ENCODE results near the gene GRM7. TPM values are rescaled to one million over a fixed set of nuclear protein-coding genes. Genes with fewer than 3 reads are reported as not detected.

GRM7 gene
- total RNA-seq, 1 donor from 2014 or later = 1.5 TPM

DNA sequence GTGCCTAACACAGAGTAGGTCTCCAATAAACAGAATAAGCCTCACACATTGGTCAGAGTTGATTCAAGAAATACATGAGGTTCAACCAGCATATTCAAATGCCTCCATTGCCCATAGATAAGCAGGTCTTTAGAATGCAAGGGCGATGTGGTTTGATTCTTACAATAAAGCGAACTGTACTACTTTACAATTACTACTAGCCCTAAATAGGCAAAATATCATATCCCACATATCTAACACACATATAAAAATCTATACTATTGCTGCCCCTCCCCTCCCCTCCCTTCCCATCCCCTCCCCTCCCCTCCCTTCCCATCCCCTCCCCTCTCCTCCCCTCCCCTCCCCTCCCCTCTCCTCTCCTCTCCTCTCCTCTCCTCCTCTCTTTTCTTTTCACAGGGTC lies 6.7 kb upstream of the GRM7 start:
- Mint-ChIP-seq H3K4me1 (no peaks in the 10 kb centered on the region), H3K27ac (ENCODE audit: unreplicated experiment) (no peak overlapping the region), H3K9me3 (no peaks in the 10 kb centered on the region), H3K27me3 (ENCODE audit: low read depth) (peaks cover 50% of the 10 kb centered on the region), H3K36me3 (ENCODE audit: low read depth) (no peaks in the 10 kb centered on the region), H3K4me3 (no peak overlapping the region)
- no peak for DNase-seq (ENCODE audit: low read depth, low spot score)
- TF ChIP-seq CTCF (conservative IDR thresholded peaks at IDR 0.05) = no peak

- Mint-ChIP-seq H3K27ac (ENCODE audit: unreplicated experiment) (no peak overlapping the region), H3K4me3 (no peak overlapping the region), H3K4me1 (peaks cover 6% of the 10 kb centered on the region), H3K27me3 (ENCODE audit: low read depth) (peaks cover 77% of the 10 kb centered on the region), H3K9me3 (no peaks in the 10 kb centered on the region), H3K36me3 (ENCODE audit: low read depth) (no peaks in the 10 kb centered on the region)
- no peak for DNase-seq (ENCODE audit: low read depth, low spot score)
- no peak for TF ChIP-seq CTCF (conservative IDR thresholded peaks at IDR 0.05)
Measured at GRCh38 chr3:6857510-6857909, 3.4 kb upstream of the GRM7 start.

GRCh38 chr3:6860149-6860953 lies 564 bp upstream of the GRM7 start:
- Mint-ChIP-seq H3K4me1 (peaks cover 13% of the 10 kb centered on the region), H3K27me3 (ENCODE audit: low read depth) (peaks cover 93% of the 10 kb centered on the region), H3K4me3 (peak overlapping the region; percentile 60), H3K9me3 (no peaks in the 10 kb centered on the region), H3K36me3 (ENCODE audit: low read depth) (no peaks in the 10 kb centered on the region), H3K27ac (ENCODE audit: unreplicated experiment) (no peak overlapping the region)
- TF ChIP-seq CTCF (conservative IDR thresholded peaks at IDR 0.05) = no peak
- no peak for DNase-seq (ENCODE audit: low read depth, low spot score)

- peaks cover 94% of the 10 kb centered on the region for H3K27me3 Mint-ChIP-seq (ENCODE audit: low read depth)
- no peak for TF ChIP-seq CTCF (conservative IDR thresholded peaks at IDR 0.05)
Measured at GRCh38 chr3:6861625-6862000, 698 bp downstream of the GRM7 start.

DNA sequence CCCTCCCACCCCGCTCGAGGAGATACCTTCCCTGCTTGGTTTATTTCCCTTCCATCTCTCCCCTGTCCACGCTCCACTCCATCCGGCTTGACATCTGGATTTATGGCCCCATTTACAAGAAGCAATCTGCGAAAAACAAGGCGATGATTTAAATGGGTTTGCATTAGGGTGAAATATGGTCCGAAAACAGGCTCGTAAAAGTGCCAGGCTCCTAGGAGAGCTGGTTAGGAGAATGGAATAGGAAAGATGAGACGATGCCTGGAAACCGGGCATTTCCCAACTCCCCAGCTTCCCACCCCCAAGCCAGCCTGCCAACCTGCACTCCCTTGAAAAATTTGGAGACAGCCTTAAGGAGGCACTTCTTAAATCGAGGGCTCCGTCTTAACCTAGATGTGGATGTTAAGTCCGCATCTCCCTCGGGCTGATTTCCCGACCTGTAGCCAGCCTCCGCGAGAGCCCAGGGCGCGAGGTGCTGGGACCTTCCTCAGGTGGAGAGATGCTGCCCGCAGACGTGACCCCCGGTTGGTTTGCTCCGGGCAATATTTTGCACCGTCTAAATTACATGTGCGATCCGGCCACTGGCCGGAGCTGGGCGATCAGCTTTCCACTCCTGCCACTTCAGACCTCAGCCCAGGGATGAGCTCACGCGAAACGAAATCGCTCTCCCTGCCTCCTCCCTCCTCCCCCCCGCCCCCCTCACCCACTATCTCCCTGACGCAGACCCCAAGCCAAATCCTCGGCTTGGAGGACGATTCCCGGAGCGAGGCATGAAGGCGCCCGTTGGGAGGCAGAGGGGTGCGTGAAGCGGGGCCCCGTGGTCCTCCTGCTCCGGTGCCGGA lies 1.3 kb downstream of the GRM7 start:
- no peak for TF ChIP-seq CTCF (conservative IDR thresholded peaks at IDR 0.05)
- H3K9me3 Mint-ChIP-seq = no peaks in the 10 kb centered on the region
- H3K27ac Mint-ChIP-seq (ENCODE audit: unreplicated experiment) = no peak overlapping the region
- H3K27me3 Mint-ChIP-seq (ENCODE audit: low read depth) = peaks cover 94% of the 10 kb centered on the region
- no peak for DNase-seq (ENCODE audit: low read depth, low spot score)
- H3K4me3 Mint-ChIP-seq = peak overlapping the region; percentile 88
- H3K36me3 Mint-ChIP-seq (ENCODE audit: low read depth) = no peaks in the 10 kb centered on the region
- peaks cover 13% of the 10 kb centered on the region for H3K4me1 Mint-ChIP-seq

More at GRCh38 chr3:6861625-6862000, 698 bp downstream of the GRM7 start:
- DNase-seq (ENCODE audit: low read depth, low spot score) = no peak
- Mint-ChIP-seq H3K9me3 (no peaks in the 10 kb centered on the region), H3K4me3 (peak overlapping the region; percentile 88), H3K36me3 (ENCODE audit: low read depth) (no peaks in the 10 kb centered on the region), H3K4me1 (peaks cover 13% of the 10 kb centered on the region), H3K27ac (ENCODE audit: unreplicated experiment) (no peak overlapping the region)

Measured in neural crest cell (in vitro differentiated cells).